B cell (primary cell): Measurements from ENCODE around the gene SYNE2. TPM values are rescaled to one million over a fixed set of nuclear protein-coding genes. Genes with fewer than 3 reads are reported as not detected.

Experiments used
- ATAC-seq: fragments of 200-7000 bp; cut with Tn5 transposase; one replicate; pipeline ENCODE4 v1.10.0; 2021; ENCODE audit warnings: low read depth, mild to moderate bottlenecking, moderate number of reproducible peaks, moderate library complexity
- CTCF ChIA-PET: fragments of 350-600 bp; sonication (Branson Sonifier 250); formaldehyde crosslinking; loops from one replicate; lab custom pipeline; 2021; ENCODE audit warnings: antibody characterized with exemption, inconsistent platforms; lab: Charles Lee
- POLR2A ChIA-PET: fragments of 350-600 bp; sonication (Branson Sonifier 250); formaldehyde crosslinking; loops from one replicate; lab custom pipeline; 2021; ENCODE audit warnings: antibody characterized with exemption; lab: Charles Lee
- DNase-seq: peaks from one replicate; pipeline ENCODE4 v3.0.0; 2013
- H2AFZ ChIP-seq: 2 replicates; pipeline ENCODE4 v1.6.1; 2012; ENCODE audit warnings: mild to moderate bottlenecking, low read depth, low read length; ENCODE audit not compliant: insufficient read depth, poor library complexity, severe bottlenecking
- H3K27ac ChIP-seq, 2 donors: 1 replicate in 1 of 2; 2 replicates in 1 of 2; pipeline ENCODE4 v1.5.1; 2012 to 2013; ENCODE audit warnings: low read length in 2 of 2, mild to moderate bottlenecking in 2 of 2, moderate library complexity in 1 of 2
- H3K27me3 ChIP-seq, 4 experiments: fragments of 200-600 bp in 1 of 4; sonication (generic) in 1 of 4; replicated peaks in 1 of 4; 1 replicate in 2 of 4; 2 replicates in 2 of 4; pipeline versions ENCODE4 v1.6.1 to v1.7.0; 2013 to 2016; ENCODE audit warnings: low read length in 3 of 4, mild to moderate bottlenecking in 2 of 4, mixed read lengths in 1 of 4, moderate library complexity in 1 of 4; ENCODE audit not compliant: insufficient read depth in 4 of 4, control insufficient read depth in 3 of 4; ENCODE audit errors: control extremely low read depth in 1 of 4
- H3K36me3 ChIP-seq, 2 experiments: replicated peaks in 1 of 2; 1 replicate in 1 of 2; 2 replicates in 1 of 2; pipeline versions ENCODE4 v1.6.1 to v1.7.1; 2013; ENCODE audit warnings: low read length in 1 of 2; ENCODE audit not compliant: insufficient read depth in 2 of 2, control insufficient read depth in 1 of 2; ENCODE audit errors: control extremely low read depth in 1 of 2, extremely low read depth in 1 of 2
- H3K4me1 ChIP-seq, 2 donors: fragments of 200-600 bp in 1 of 2; sonication (generic) in 1 of 2; 1 replicate in 1 of 2; 2 replicates in 1 of 2; pipeline versions ENCODE4 v1.5.1 to v1.6.1; 2013 to 2017; ENCODE audit warnings: low read length in 2 of 2; ENCODE audit not compliant: control insufficient read depth in 2 of 2, insufficient read depth in 2 of 2
- H3K4me2 ChIP-seq: replicated peaks from 2 replicates; pipeline ENCODE3; 2012; ENCODE audit warnings: mild to moderate bottlenecking, low read depth, low read length; ENCODE audit not compliant: poor library complexity, severe bottlenecking
- H3K4me3 ChIP-seq, 5 experiments: fragments of 200-600 bp in 1 of 5; sonication (generic) in 1 of 5; 1 replicate in 3 of 5; 2 replicates in 2 of 5; pipeline versions ENCODE4 v1.5.1 to v1.7.0; 2011 to 2016; ENCODE audit warnings: low read length in 4 of 5, mild to moderate bottlenecking in 4 of 5, low read depth in 2 of 5, control low read depth in 1 of 5, moderate library complexity in 1 of 5; ENCODE audit not compliant: insufficient read depth in 1 of 5; ENCODE audit errors: control extremely low read depth in 1 of 5, extremely low read depth in 1 of 5
- H3K79me2 ChIP-seq: fragments of 200-600 bp; sonication (generic); one replicate; pipeline ENCODE4 v1.6.0; 2016; ENCODE audit warnings: low read length; ENCODE audit not compliant: control insufficient read depth, insufficient read depth
- H3K9ac ChIP-seq: fragments of 200-600 bp; sonication (generic); 2 replicates; pipeline ENCODE4 v1.6.1; 2017; ENCODE audit warnings: mild to moderate bottlenecking, low read length, moderate library complexity
- H3K9me3 ChIP-seq, 3 donors: one replicate each; pipeline versions ENCODE4 v1.6.1 to v1.7.1; 2013; ENCODE audit warnings: low read length in 2 of 3; ENCODE audit not compliant: control insufficient read depth in 2 of 3, insufficient read depth in 1 of 3; ENCODE audit errors: control extremely low read depth in 1 of 3
- H4K20me1 ChIP-seq: 2 replicates; pipeline ENCODE4 v1.6.0; 2012; ENCODE audit warnings: mild to moderate bottlenecking, low read length; ENCODE audit not compliant: insufficient read depth, control insufficient read depth, poor library complexity, severe bottlenecking
- H3K27ac Mint-ChIP-seq: one replicate; pipeline ENCODE4 v1.8.0; 2021; ENCODE audit warnings: mixed read lengths
- H3K27me3 Mint-ChIP-seq: one replicate; pipeline ENCODE4 v1.8.0; 2021; ENCODE audit warnings: mixed read lengths
- H3K4me1 Mint-ChIP-seq: one replicate; pipeline ENCODE4 v1.8.0; 2021; ENCODE audit warnings: mixed read lengths
- H3K4me3 Mint-ChIP-seq: one replicate; pipeline ENCODE4 v1.8.0; 2021; ENCODE audit warnings: mixed read lengths
- H3K9me3 Mint-ChIP-seq: one replicate; pipeline ENCODE4 v1.8.0; 2022; ENCODE audit warnings: mixed read lengths; ENCODE audit not compliant: insufficient read depth
- EZH2 ChIP-seq: IDR thresholded peaks from 2 replicates; pipeline ENCODE4 v1.6.1; 2012; ENCODE audit warnings: borderline replicate concordance, low read depth, mild to moderate bottlenecking, moderate library complexity, low read length; ENCODE audit not compliant: insufficient read depth, poor library complexity, severe bottlenecking
- WGBS: methylation state at CpG from one replicate; pipeline ENCODE4 v1.1.5; 2013; ENCODE audit warnings: missing lambda C conversion rate; ENCODE audit not compliant: insufficient coverage; 5-methylcytosine and 5-hydroxymethylcytosine counted together
- intact Hi-C: fragments of 100-400 bp; cut with micrococcal nuclease; formaldehyde crosslinking; loops from one replicate; pipeline ENCODE4 v1.10.0; 2022
- polyA plus RNA-seq: library from polyadenylated mRNA; depleted of rRNA; stranded (reverse); fragments of >200 nt; gene quantifications from 2 replicates; pipeline ENCODE4 v1.2.3, GENCODE V29; 2012
- total RNA-seq, 2 donors: library from RNA; stranded (reverse); fragments of 120-200 nt in 1 of 2; gene quantifications; 1 replicate in 1 of 2; 2 replicates in 1 of 2; pipeline versions ENCODE4 v1.2.3 to v1.2.4, GENCODE V29; 2013 to 2022
- TF ChIP-seq, protein P1 (sequence below): fragments of 200-600 bp; IDR thresholded peaks from one replicate; pipeline ENCODE4 v1.8.0; 2022; ENCODE audit warnings: antibody characterized with exemption, mild to moderate bottlenecking

Gene SYNE2
- total and polyA plus RNA-seq, 2 donors (not counting 1 experiment from before 2014, with no cell fraction given) = 39.5 to 105 TPM

DNA sequence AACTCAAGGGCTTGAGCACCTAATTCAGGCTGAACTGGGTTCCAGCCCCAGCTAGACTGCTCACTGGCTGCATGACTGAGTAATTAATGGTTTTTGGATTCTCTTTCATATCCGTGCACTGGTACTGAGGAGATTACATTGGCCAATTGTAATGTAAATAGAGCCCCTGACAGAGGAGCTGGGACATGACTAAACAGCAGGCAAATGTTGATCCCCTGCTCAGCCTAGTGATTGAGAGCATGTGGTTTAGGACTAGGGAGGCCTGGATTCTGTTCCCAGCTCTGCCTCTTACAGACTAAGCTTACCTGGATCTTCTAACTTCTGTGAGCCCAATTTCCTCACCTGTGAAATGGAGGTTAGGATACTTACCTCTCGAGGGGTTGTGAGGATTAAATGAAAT, 237.1 kb downstream of the SYNE2 start:
- Histone ChIP-seq H3K4me1 (no peaks in the 10 kb centered on the region), H2AFZ (no peak overlapping the region), H3K4me3 (no peak overlapping the region), H3K36me3 (peaks cover 0 to 6% of the 10 kb centered on the region in 2 experiments), H3K4me2 (no peak overlapping the region), H4K20me1 (no peaks in the 10 kb centered on the region), H3K27ac (no peak overlapping the region), H3K9ac (no peak overlapping the region), H3K9me3 (no peaks in the 10 kb centered on the region), H3K27me3 (no peaks in the 10 kb centered on the region), H3K79me2 (no peaks in the 10 kb centered on the region)
- no peak overlapping the region for H3K27ac Mint-ChIP-seq
- ChIA-PET POLR2A (no interaction called here), CTCF (no interaction called here)
- intact Hi-C loops = no loop called here
- no peaks in the 10 kb centered on the region for H3K27me3 Mint-ChIP-seq
- TF ChIP-seq, protein P1, sequence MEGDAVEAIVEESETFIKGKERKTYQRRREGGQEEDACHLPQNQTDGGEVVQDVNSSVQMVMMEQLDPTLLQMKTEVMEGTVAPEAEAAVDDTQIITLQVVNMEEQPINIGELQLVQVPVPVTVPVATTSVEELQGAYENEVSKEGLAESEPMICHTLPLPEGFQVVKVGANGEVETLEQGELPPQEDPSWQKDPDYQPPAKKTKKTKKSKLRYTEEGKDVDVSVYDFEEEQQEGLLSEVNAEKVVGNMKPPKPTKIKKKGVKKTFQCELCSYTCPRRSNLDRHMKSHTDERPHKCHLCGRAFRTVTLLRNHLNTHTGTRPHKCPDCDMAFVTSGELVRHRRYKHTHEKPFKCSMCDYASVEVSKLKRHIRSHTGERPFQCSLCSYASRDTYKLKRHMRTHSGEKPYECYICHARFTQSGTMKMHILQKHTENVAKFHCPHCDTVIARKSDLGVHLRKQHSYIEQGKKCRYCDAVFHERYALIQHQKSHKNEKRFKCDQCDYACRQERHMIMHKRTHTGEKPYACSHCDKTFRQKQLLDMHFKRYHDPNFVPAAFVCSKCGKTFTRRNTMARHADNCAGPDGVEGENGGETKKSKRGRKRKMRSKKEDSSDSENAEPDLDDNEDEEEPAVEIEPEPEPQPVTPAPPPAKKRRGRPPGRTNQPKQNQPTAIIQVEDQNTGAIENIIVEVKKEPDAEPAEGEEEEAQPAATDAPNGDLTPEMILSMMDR = no peak
- TF ChIP-seq EZH2 = no peak
- H3K4me1 Mint-ChIP-seq = no peaks in the 10 kb centered on the region
- ATAC-seq = no peak
- no peaks in the 10 kb centered on the region for H3K9me3 Mint-ChIP-seq
- no peak for DNase-seq
- no peak overlapping the region for H3K4me3 Mint-ChIP-seq
- WGBS = 100% methylated on average over 1 of the region's 2 CpGs

DNA sequence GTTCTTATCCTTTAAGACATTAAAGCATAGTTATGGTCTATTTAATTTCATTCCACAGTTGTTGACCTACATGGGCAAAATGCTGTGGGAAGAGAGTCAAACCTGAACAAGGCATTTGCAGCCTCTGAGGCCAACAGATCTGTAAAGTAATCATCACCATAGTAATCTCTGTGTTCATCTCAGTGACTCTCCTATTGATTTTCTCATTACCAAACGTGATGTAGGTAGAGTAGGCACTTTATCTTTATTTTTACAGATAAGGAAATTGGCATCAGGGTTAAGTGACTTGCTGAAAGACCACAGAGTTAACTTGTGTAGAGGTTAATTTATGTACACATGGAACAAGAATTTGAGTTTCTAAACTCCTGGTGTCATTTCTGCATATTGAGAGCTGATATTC, 238.4 kb downstream of the SYNE2 start:
- no CpG with 5 or more reads among the region's 1 CpG for WGBS
- no peak for TF ChIP-seq EZH2
- TF ChIP-seq, protein P1 = no peak

More for the DNA sequence above, 238.4 kb downstream of the SYNE2 start:
- H3K9me3 Mint-ChIP-seq = no peaks in the 10 kb centered on the region
- intact Hi-C loops = no loop called here
- H3K4me1 Mint-ChIP-seq = no peaks in the 10 kb centered on the region
- ChIA-PET CTCF (no interaction called here), POLR2A (no interaction called here)
- no peak overlapping the region for H3K27ac Mint-ChIP-seq
- Histone ChIP-seq H3K27me3 (no peaks in the 10 kb centered on the region), H3K4me2 (no peak overlapping the region), H3K79me2 (no peaks in the 10 kb centered on the region), H2AFZ (no peak overlapping the region), H3K9ac (no peak overlapping the region), H4K20me1 (no peaks in the 10 kb centered on the region), H3K4me1 (no peaks in the 10 kb centered on the region), H3K9me3 (no peaks in the 10 kb centered on the region), H3K36me3 (peaks cover 0 to 6% of the 10 kb centered on the region in 2 experiments), H3K27ac (no peak overlapping the region), H3K4me3 (no peak overlapping the region)
- no peaks in the 10 kb centered on the region for H3K27me3 Mint-ChIP-seq
- DNase-seq (no peak), ATAC-seq (no peak)
- H3K4me3 Mint-ChIP-seq = no peak overlapping the region
